IMR-90 (cell line): ENCODE data around the gene NCOA5. TPM values are rescaled to one million over a fixed set of nuclear protein-coding genes. Genes with fewer than 3 reads are reported as not detected.

Experiments used
- ATAC-seq: fragments of 200-7000 bp; cut with Tn5 transposase; 2 replicates; pipeline ENCODE4 v1.9.1; 2020; ENCODE audit warnings: low read depth, mild to moderate bottlenecking, moderate library complexity
- BruUV-seq: library from RNA; stranded (reverse); fragments of 400-500 nt; replicated peaks from 2 replicates; lab custom pipeline; 2021; lab: Mats Ljungman, UMichigan
- CTCF ChIA-PET: fragments of 300-600 bp; formaldehyde crosslinking; extraction: SDS; loops from one replicate; lab custom pipeline; 2021; ENCODE audit warnings: antibody characterized with exemption; lab: Yijun Ruan, JAX
- POLR2A ChIA-PET: fragments of 300-600 bp; sonication (Branson Sonifier 250); formaldehyde crosslinking; loops from one replicate; lab custom pipeline; 2022; ENCODE audit warnings: antibody characterized with exemption; ENCODE audit not compliant: unreplicated experiment; lab: Charles Lee
- DNase-seq: peaks from one replicate; pipeline ENCODE4 v3.0.0; 2013
- H2AFZ ChIP-seq: replicated peaks from 2 replicates; pipeline ENCODE3; 2013; ENCODE audit warnings: low read length, mild to moderate bottlenecking; ENCODE audit not compliant: poor library complexity
- H2AK5ac ChIP-seq: 2 replicates; pipeline ENCODE4 v1.6.1; 2013; ENCODE audit warnings: low read depth, low read length, inconsistent platforms
- H2AK9ac ChIP-seq: replicated peaks from 2 replicates; pipeline ENCODE3; 2013; ENCODE audit warnings: mild to moderate bottlenecking, low read depth, low read length, moderate library complexity; ENCODE audit not compliant: poor library complexity
- H2BK120ac ChIP-seq: 2 replicates; pipeline ENCODE4 v1.6.1; 2013; ENCODE audit warnings: low read depth, low read length, inconsistent platforms
- H2BK15ac ChIP-seq: 3 replicates; pipeline ENCODE4 v1.6.1; 2013; ENCODE audit warnings: low read depth, low read length, inconsistent platforms
- H2BK20ac ChIP-seq: 2 replicates; pipeline ENCODE4 v1.6.1; 2013; ENCODE audit warnings: low read depth, mild to moderate bottlenecking, inconsistent platforms, low read length, moderate library complexity
- H2BK5ac ChIP-seq: 2 replicates; pipeline ENCODE4 v1.6.1; 2013; ENCODE audit warnings: mild to moderate bottlenecking, low read depth, low read length, inconsistent platforms; ENCODE audit not compliant: poor library complexity, severe bottlenecking
- H3K14ac ChIP-seq: replicated peaks from 2 replicates; pipeline ENCODE4 v1.6.1; 2013; ENCODE audit warnings: low read depth, low read length, inconsistent platforms
- H3K18ac ChIP-seq: 2 replicates; pipeline ENCODE4 v1.6.1; 2013; ENCODE audit warnings: low read depth, low read length, control low read depth
- H3K23ac ChIP-seq: 2 replicates; pipeline ENCODE4 v1.6.1; 2013; ENCODE audit warnings: low read depth, low read length, inconsistent platforms
- H3K27ac ChIP-seq: 2 replicates; pipeline ENCODE4 v1.5.1; 2013; ENCODE audit warnings: mild to moderate bottlenecking, control low read depth, low read length; ENCODE audit not compliant: insufficient read depth
- H3K27me3 ChIP-seq: 2 replicates; pipeline ENCODE4 v1.6.1; 2013; ENCODE audit warnings: low read length; ENCODE audit not compliant: control insufficient read depth, insufficient read depth
- H3K36me3 ChIP-seq: 2 replicates; pipeline ENCODE4 v1.6.1; 2013; ENCODE audit warnings: low read length, mixed read lengths; ENCODE audit not compliant: control insufficient read depth, insufficient read depth
- H3K4ac ChIP-seq: 2 replicates; pipeline ENCODE4 v1.6.1; 2013; ENCODE audit warnings: low read depth, low read length, inconsistent platforms
- H3K4me1 ChIP-seq: 2 replicates; pipeline ENCODE4 v1.6.1; 2013; ENCODE audit warnings: low read length, mixed read lengths; ENCODE audit not compliant: control insufficient read depth, insufficient read depth
- H3K4me2 ChIP-seq: 2 replicates; pipeline ENCODE4 v1.6.1; 2013; ENCODE audit warnings: low read depth, mild to moderate bottlenecking, control low read depth, low read length, moderate library complexity
- H3K4me3 ChIP-seq: 2 replicates; pipeline ENCODE4 v1.5.1; 2013; ENCODE audit warnings: low read depth, mild to moderate bottlenecking, control low read depth, low read length, moderate library complexity; ENCODE audit not compliant: insufficient read depth
- H3K56ac ChIP-seq: 2 replicates; pipeline ENCODE4 v1.6.1; 2013; ENCODE audit warnings: low read length, inconsistent platforms; ENCODE audit not compliant: insufficient read depth; ENCODE audit errors: extremely low read depth
- H3K79me1 ChIP-seq, 2 experiments: 2 replicates each; pipeline ENCODE4 v1.6.1; 2013; ENCODE audit warnings: low read length in 2 of 2, inconsistent platforms in 1 of 2, low read depth in 1 of 2
- H3K9ac ChIP-seq: 2 replicates; pipeline ENCODE4 v1.6.1; 2013; ENCODE audit warnings: low read depth, low read length, control low read depth
- H3K9me1 ChIP-seq: 2 replicates; pipeline ENCODE4 v1.6.1; 2013; ENCODE audit warnings: low read length, inconsistent platforms; ENCODE audit not compliant: insufficient read depth
- H3K9me3 ChIP-seq: 2 replicates; pipeline ENCODE4 v1.6.1; 2013; ENCODE audit warnings: low read length; ENCODE audit not compliant: control insufficient read depth, insufficient read depth
- H4K20me1 ChIP-seq: 2 replicates; pipeline ENCODE4 v1.6.1; 2013; ENCODE audit warnings: low read length, inconsistent platforms; ENCODE audit not compliant: insufficient read depth
- H4K5ac ChIP-seq: 2 replicates; pipeline ENCODE4 v1.6.1; 2013; ENCODE audit warnings: mild to moderate bottlenecking, low read depth, low read length, control low read depth
- H4K8ac ChIP-seq, 2 experiments: 2 replicates each; pipeline ENCODE4 v1.6.1; 2013; ENCODE audit warnings: low read depth in 2 of 2, low read length in 2 of 2, control low read depth in 1 of 2, inconsistent platforms in 1 of 2
- H4K91ac ChIP-seq: 2 replicates; pipeline ENCODE4 v1.6.1; 2013; ENCODE audit warnings: low read depth, low read length, inconsistent platforms; ENCODE audit not compliant: insufficient read depth
- BHLHE40 ChIP-seq: fragments of 150-350 bp; IDR thresholded peaks from 2 replicates; pipeline ENCODE4 v1.6.1; 2016; ENCODE audit warnings: mild to moderate bottlenecking, low read depth, low read length
- CEBPB ChIP-seq: IDR thresholded peaks from 2 replicates; pipeline ENCODE4 v1.6.1; 2012; ENCODE audit warnings: low read depth, low read length, improper control_type of control experiment
- CHD1 ChIP-seq: IDR thresholded peaks from 2 replicates; pipeline ENCODE4 v1.6.1; 2012; ENCODE audit warnings: low read depth, low read length, improper control_type of control experiment
- ELK1 ChIP-seq: fragments of 150-350 bp; IDR thresholded peaks from 2 replicates; pipeline ENCODE4 v1.6.1; 2016; ENCODE audit warnings: low read depth, mild to moderate bottlenecking, low read length, moderate library complexity, borderline replicate concordance
- FOS ChIP-seq: fragments of 150-350 bp; IDR thresholded peaks from 2 replicates; pipeline ENCODE4 v1.6.1; 2016; ENCODE audit warnings: low read depth, low read length
- MAFK ChIP-seq: IDR thresholded peaks from 2 replicates; pipeline ENCODE4 v1.6.1; 2012; ENCODE audit warnings: low read depth, low read length, improper control_type of control experiment
- MAZ ChIP-seq: IDR thresholded peaks from 2 replicates; pipeline ENCODE4 v1.6.1; 2012; ENCODE audit warnings: low read depth, mild to moderate bottlenecking, low read length, improper control_type of control experiment, moderate library complexity, borderline replicate concordance
- MXI1 ChIP-seq: IDR thresholded peaks from 2 replicates; pipeline ENCODE4 v1.6.1; 2012; ENCODE audit warnings: low read depth, mild to moderate bottlenecking, low read length, moderate library complexity, borderline replicate concordance
- NFE2L2 ChIP-seq: fragments of 150-350 bp; IDR thresholded peaks from 2 replicates; pipeline ENCODE4 v1.6.1; 2016; ENCODE audit warnings: low read depth, mild to moderate bottlenecking, low read length
- POLR2A ChIP-seq: IDR thresholded peaks from 2 replicates; pipeline ENCODE4 v1.6.1; 2012; ENCODE audit warnings: mild to moderate bottlenecking, low read depth, low read length
- RAD21 ChIP-seq: IDR thresholded peaks from 2 replicates; pipeline ENCODE4 v1.6.1; 2012; ENCODE audit warnings: low read length, improper control_type of control experiment
- RCOR1 ChIP-seq: IDR thresholded peaks from 2 replicates; pipeline ENCODE4 v1.6.1; 2012; ENCODE audit warnings: mild to moderate bottlenecking, low read length, improper control_type of control experiment; ENCODE audit not compliant: insufficient replicate concordance
- RFX5 ChIP-seq: IDR thresholded peaks from 2 replicates; pipeline ENCODE4 v1.8.0; 2012; ENCODE audit warnings: low read depth, mild to moderate bottlenecking, low read length, moderate library complexity
- SMC3 ChIP-seq: fragments of 150-350 bp; IDR thresholded peaks from 2 replicates; pipeline ENCODE4 v1.6.1; 2016; ENCODE audit warnings: low read depth, mild to moderate bottlenecking, antibody characterized with exemption, low read length, moderate library complexity
- USF2 ChIP-seq: fragments of 150-350 bp; IDR thresholded peaks from 2 replicates; pipeline ENCODE4 v1.6.1; 2017; ENCODE audit warnings: mild to moderate bottlenecking, antibody characterized with exemption, low read length, low read depth
- WGBS, 2 experiments: methylation state at CpG; one replicate each; pipeline versions ENCODE4 v1.1.5 to v1.1.7; 2013; ENCODE audit warnings: missing lambda C conversion rate in 2 of 2; ENCODE audit not compliant: insufficient read length in 1 of 2; ENCODE audit errors: extremely low coverage in 2 of 2; 5-methylcytosine and 5-hydroxymethylcytosine counted together
- dilution Hi-C: fragments of 300-500 bp; cut with HindIII; formaldehyde crosslinking; loops from one replicate; pipeline ENCODE4 v1.14.3; 2018; ENCODE audit warnings: low sequenced_read_pairs; ENCODE audit not compliant: unreplicated experiment
- in situ Hi-C: fragments of 300-500 bp; cut with MboI; formaldehyde crosslinking; loops from 3 replicates; pipeline ENCODE4 v1.14.3; 2019; ENCODE audit warnings: low sequenced_read_pairs, inconsistent platforms, mixed read lengths
- intact Hi-C: fragments of 100-400 bp; cut with micrococcal nuclease; formaldehyde crosslinking; loops from 2 replicates; pipeline ENCODE4 v1.10.0; 2022
- polyA plus RNA-seq, 3 experiments: library from polyadenylated mRNA; depleted of rRNA; stranded (reverse); fragments of >200 nt; gene quantifications; 2 replicates each; pipeline ENCODE4 v1.2.3, GENCODE V29; 2012; ENCODE audit warnings: low replicate concordance in 1 of 3
- total RNA-seq: library from RNA; depleted of rRNA; stranded (reverse); fragments of >200 nt; gene quantifications from 2 replicates; pipeline ENCODE4 v1.2.3, GENCODE V29; 2012
- TF ChIP-seq, protein P1 (sequence below): conservative IDR thresholded peaks from 2 replicates; pipeline ENCODE4 v1.5.1; 2012; ENCODE audit warnings: mild to moderate bottlenecking, low read depth, low read length, improper control_type of control experiment

The NCOA5 gene
- total and polyA plus RNA-seq, 2 of the 4 experiments (the other 2 are of a cell fraction) = 17.4 to 20.6 TPM

DNA sequence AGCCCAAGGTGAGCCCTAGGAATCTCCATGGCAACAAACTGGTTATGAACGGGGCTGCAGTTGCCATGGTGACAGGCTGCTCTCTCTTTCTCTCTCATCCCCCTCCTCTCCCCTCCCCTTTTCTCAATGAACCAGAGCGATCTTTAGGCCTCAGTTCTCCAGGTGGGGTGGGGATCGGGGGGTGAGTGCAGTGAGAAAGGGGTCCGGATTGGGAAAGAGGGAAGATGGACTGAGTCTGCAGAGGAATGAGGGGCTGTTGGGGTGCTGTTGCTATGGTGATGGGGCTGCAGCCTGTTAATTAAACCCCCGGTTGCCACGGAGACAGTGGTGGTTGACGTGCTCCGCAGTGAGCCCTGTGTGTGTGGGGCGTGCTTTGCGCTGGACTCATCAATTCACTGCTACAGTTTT lies 64.4 kb downstream of the NCOA5 start:
- H3K36me3 ChIP-seq = no peaks in the 10 kb centered on the region
- ATAC-seq (no peak), DNase-seq (no peak)
- no peak overlapping the region for H2BK15ac ChIP-seq
- H4K20me1 ChIP-seq = no peaks in the 10 kb centered on the region; the same call in 1 of the 2 replicates
- no peak overlapping the region for H3K9ac ChIP-seq
- no peak overlapping the region for H2AFZ ChIP-seq
- H2AK5ac ChIP-seq = no peak overlapping the region
- no peak overlapping the region for H3K23ac ChIP-seq
- no peak overlapping the region for H3K4ac ChIP-seq
- POLR2A ChIA-PET = no interaction called here
- no peak overlapping the region for H4K91ac ChIP-seq
- TF ChIP-seq SMC3 = no peak
- TF ChIP-seq CEBPB = no peak
- no peak for TF ChIP-seq ELK1
- no peak for TF ChIP-seq RFX5
- no peak for TF ChIP-seq RAD21
- no peak for TF ChIP-seq FOS
- no peak for TF ChIP-seq RCOR1
- no peak for TF ChIP-seq NFE2L2
- TF ChIP-seq BHLHE40 = no peak
- no peak for TF ChIP-seq CHD1
- TF ChIP-seq, protein P1, sequence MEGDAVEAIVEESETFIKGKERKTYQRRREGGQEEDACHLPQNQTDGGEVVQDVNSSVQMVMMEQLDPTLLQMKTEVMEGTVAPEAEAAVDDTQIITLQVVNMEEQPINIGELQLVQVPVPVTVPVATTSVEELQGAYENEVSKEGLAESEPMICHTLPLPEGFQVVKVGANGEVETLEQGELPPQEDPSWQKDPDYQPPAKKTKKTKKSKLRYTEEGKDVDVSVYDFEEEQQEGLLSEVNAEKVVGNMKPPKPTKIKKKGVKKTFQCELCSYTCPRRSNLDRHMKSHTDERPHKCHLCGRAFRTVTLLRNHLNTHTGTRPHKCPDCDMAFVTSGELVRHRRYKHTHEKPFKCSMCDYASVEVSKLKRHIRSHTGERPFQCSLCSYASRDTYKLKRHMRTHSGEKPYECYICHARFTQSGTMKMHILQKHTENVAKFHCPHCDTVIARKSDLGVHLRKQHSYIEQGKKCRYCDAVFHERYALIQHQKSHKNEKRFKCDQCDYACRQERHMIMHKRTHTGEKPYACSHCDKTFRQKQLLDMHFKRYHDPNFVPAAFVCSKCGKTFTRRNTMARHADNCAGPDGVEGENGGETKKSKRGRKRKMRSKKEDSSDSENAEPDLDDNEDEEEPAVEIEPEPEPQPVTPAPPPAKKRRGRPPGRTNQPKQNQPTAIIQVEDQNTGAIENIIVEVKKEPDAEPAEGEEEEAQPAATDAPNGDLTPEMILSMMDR = no peak
- TF ChIP-seq MXI1 = no peak
- TF ChIP-seq MAZ = no peak
- TF ChIP-seq USF2 = no peak
- no peak for TF ChIP-seq MAFK
- TF ChIP-seq POLR2A = no peak
- H3K18ac ChIP-seq = no peak overlapping the region
- no peak overlapping the region for H2BK120ac ChIP-seq
- no peak overlapping the region for H3K14ac ChIP-seq
- no peaks in the 10 kb centered on the region for H3K9me1 ChIP-seq
- H3K4me2 ChIP-seq = no peak overlapping the region
- no peaks in the 10 kb centered on the region for H3K9me3 ChIP-seq
- no peak overlapping the region for H3K56ac ChIP-seq
- dilution Hi-C loops = no loop called here
- BruUV-seq = no TSS peak
- H3K27me3 ChIP-seq = peaks cover 49% of the 10 kb centered on the region
- no peak overlapping the region for H3K4me3 ChIP-seq
- CTCF ChIA-PET = no interaction called here
- H4K5ac ChIP-seq = no peak overlapping the region
- H3K79me1 ChIP-seq = no peaks in the 10 kb centered on the region
- WGBS, 2 experiments = 60% methylated on average over 7 of the region's 10 CpGs; no CpG with 5 or more reads in 1 of the 2 experiments
- H2AK9ac ChIP-seq = no peak overlapping the region
- no peaks in the 10 kb centered on the region for H3K4me1 ChIP-seq
- intact Hi-C loops = no loop called here
- H4K8ac ChIP-seq = no peak overlapping the region
- no peak overlapping the region for H3K27ac ChIP-seq
- H2BK5ac ChIP-seq = no peak overlapping the region
- no peak overlapping the region for H2BK20ac ChIP-seq
- in situ Hi-C loops = no loop called here
